ENCODE results near the gene TMEM108. TPM values are rescaled to one million over a fixed set of nuclear protein-coding genes. Genes with fewer than 3 reads are reported as not detected.

TMEM108 gene
- total and polyA plus RNA-seq, 10 of the 15 experiments (the other 5 are each of a cell fraction or from before 2014, with no cell fraction given) = 0.02 to 0.58 (median 0.12) TPM; not detected in 5

DNA sequence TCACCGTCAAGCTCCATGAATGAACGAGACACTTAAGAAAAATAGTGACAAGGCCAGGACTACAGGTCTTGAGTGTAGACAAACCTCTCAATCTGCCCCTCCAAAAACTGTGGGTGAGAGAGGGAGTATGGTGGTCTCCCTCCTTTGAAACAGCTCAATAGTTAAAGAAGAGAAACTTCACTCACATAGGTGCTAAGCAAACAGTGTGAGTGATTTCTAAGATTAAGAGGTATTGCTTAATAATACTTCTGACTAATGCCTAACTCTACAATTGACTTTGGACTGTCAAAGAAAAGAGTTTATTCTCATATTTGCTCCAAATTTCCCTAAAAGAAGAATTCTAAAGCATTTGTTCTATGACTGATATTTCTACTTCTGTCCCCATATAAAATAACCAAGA is 17.0 kb upstream of the TMEM108 start:
- Histone ChIP-seq H3K4me1 (ENCODE audit: control insufficient read depth, insufficient read depth, low read length) (no peaks in the 10 kb centered on the region), H3K36me3 (ENCODE audit: control insufficient read depth in 2 of 2, insufficient read depth in 2 of 2, low read length in 1 of 2) (no peaks in the 10 kb centered on the region), H3K4me3 (no peak overlapping the region), H3K27me3 (replicated peaks in 1 of 2; ENCODE audit: control insufficient read depth in 2 of 2, insufficient read depth in 2 of 2, low read length in 1 of 2) (peaks cover 2 to 3% of the 10 kb centered on the region in 2 experiments; a peak in 3 of 4 replicates), H4K20me1 (ENCODE audit: control insufficient read depth, insufficient read depth) (no peaks in the 10 kb centered on the region), H3K9me3 (replicated peaks; ENCODE audit: control insufficient read depth, insufficient read depth, low read length) (no peaks in the 10 kb centered on the region), H3K27ac (ENCODE audit: control insufficient read depth, insufficient read depth) (no peak overlapping the region), H3K4me2 (ENCODE audit: control insufficient read depth, insufficient read depth) (no peak overlapping the region), H3K9ac (ENCODE audit: control insufficient read depth, insufficient read depth, low read length) (no peak overlapping the region), H2AFZ (ENCODE audit: control insufficient read depth, low read depth, low read length) (no peak overlapping the region), H3K79me2 (ENCODE audit: control insufficient read depth, insufficient read depth, low read length) (no peaks in the 10 kb centered on the region)
- in situ Hi-C loops (cut with MboI) (no loop called here), intact Hi-C loops (cut with micrococcal nuclease; ENCODE audit: unreplicated experiment) (no loop called here)
- ChIA-PET RAD21 (ENCODE audit: unreplicated experiment) (no interaction called here), SMC1A (ENCODE audit: uncharacterized antibody, unreplicated experiment) (no interaction called here), POLR2A (no interaction called here), CTCF (interaction anchor here (1.6 kb wide), 1 partner anchor 38 kb away, joined by 3 read pairs; no protein-coding TSS in a partner anchor)
- 65% methylated on average over 2 of the region's 2 CpGs for WGBS (ENCODE audit: insufficient coverage, insufficient replicate concordance, low lambda C conversion rate, missing lambda C conversion rate)
- ATAC-seq (no peak), DNase-seq (ENCODE audit: low read depth, low spot score) (no peak), FAIRE-seq (no peak)
- TF ChIP-seq GABPA (IDR thresholded peaks at IDR 0.05; ENCODE audit: low read depth) = no peak
- TF ChIP-seq SRF (IDR thresholded peaks at IDR 0.05; ENCODE audit: low read depth in 2 of 2, low read length in 2 of 2) = no peak
- TF ChIP-seq, protein P1, sequence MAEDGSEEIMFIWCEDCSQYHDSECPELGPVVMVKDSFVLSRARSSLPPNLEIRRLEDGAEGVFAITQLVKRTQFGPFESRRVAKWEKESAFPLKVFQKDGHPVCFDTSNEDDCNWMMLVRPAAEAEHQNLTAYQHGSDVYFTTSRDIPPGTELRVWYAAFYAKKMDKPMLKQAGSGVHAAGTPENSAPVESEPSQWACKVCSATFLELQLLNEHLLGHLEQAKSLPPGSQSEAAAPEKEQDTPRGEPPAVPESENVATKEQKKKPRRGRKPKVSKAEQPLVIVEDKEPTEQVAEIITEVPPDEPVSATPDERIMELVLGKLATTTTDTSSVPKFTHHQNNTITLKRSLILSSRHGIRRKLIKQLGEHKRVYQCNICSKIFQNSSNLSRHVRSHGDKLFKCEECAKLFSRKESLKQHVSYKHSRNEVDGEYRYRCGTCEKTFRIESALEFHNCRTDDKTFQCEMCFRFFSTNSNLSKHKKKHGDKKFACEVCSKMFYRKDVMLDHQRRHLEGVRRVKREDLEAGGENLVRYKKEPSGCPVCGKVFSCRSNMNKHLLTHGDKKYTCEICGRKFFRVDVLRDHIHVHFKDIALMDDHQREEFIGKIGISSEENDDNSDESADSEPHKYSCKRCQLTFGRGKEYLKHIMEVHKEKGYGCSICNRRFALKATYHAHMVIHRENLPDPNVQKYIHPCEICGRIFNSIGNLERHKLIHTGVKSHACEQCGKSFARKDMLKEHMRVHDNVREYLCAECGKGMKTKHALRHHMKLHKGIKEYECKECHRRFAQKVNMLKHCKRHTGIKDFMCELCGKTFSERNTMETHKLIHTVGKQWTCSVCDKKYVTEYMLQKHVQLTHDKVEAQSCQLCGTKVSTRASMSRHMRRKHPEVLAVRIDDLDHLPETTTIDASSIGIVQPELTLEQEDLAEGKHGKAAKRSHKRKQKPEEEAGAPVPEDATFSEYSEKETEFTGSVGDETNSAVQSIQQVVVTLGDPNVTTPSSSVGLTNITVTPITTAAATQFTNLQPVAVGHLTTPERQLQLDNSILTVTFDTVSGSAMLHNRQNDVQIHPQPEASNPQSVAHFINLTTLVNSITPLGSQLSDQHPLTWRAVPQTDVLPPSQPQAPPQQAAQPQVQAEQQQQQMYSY (CRISPR knock-in tag; IDR thresholded peaks at IDR 0.05) = no peak
- TF ChIP-seq SMC3 (IDR thresholded peaks at IDR 0.05; ENCODE audit: borderline replicate concordance, low read length) = no peak
- TF ChIP-seq CREB1 (IDR thresholded peaks at IDR 0.05; ENCODE audit: low read depth) = no peak
- TF ChIP-seq NKRF (conservative IDR thresholded peaks at IDR 0.05) = no peak
- no TSS peak for BruUV-seq (replicated peaks)

Data from GM12878 (cell line).